Breast epithelium (tissue), 3 donors: ENCODE results near the gene IQCE.

Experiments
- POLR2A ChIP-seq: fragments of 450-650 bp; IDR thresholded peaks from one replicate; pipeline ENCODE4 v1.6.1; 2016; ENCODE audit warnings: antibody characterized with exemption, mild to moderate bottlenecking, moderate library complexity
- TF ChIP-seq, protein P1 (sequence below), 3 donors: fragments of 450-650 bp; IDR thresholded peaks; one replicate each; pipeline ENCODE4 v1.5.1; 2016 to 2017; ENCODE audit warnings: antibody characterized with exemption in 3 of 3, mild to moderate bottlenecking in 3 of 3, moderate library complexity in 3 of 3

DNA sequence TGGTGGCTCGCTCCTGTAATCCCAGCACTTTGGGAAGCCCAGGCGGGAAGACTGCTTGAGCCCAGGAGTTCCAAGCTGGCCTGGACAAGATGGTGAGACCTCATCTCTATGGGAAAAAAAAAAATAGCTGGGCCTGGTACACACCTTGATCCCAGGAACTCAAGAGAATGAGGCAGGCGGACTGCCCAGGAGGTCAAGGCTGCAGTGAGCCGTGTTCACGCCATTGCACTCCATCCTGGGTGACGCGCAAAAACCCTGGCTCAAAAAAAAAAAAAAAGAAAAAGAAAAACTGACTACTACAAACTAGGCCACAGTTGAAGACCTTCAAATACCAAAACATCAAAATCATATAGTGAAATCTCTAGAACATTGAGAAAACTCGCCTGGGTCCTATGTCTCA lies 7.4 kb upstream of the IQCE start:
- TF ChIP-seq, protein P1, sequence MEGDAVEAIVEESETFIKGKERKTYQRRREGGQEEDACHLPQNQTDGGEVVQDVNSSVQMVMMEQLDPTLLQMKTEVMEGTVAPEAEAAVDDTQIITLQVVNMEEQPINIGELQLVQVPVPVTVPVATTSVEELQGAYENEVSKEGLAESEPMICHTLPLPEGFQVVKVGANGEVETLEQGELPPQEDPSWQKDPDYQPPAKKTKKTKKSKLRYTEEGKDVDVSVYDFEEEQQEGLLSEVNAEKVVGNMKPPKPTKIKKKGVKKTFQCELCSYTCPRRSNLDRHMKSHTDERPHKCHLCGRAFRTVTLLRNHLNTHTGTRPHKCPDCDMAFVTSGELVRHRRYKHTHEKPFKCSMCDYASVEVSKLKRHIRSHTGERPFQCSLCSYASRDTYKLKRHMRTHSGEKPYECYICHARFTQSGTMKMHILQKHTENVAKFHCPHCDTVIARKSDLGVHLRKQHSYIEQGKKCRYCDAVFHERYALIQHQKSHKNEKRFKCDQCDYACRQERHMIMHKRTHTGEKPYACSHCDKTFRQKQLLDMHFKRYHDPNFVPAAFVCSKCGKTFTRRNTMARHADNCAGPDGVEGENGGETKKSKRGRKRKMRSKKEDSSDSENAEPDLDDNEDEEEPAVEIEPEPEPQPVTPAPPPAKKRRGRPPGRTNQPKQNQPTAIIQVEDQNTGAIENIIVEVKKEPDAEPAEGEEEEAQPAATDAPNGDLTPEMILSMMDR (IDR thresholded peaks at IDR 0.05): no peak
- no peak for TF ChIP-seq POLR2A
